ENCODE results near the gene ACADM. TPM values are rescaled to one million over a fixed set of nuclear protein-coding genes. Genes with fewer than 3 reads are reported as not detected.
"Not testable (repeated sequence)": the region's sequence is repeated elsewhere in the genome, so short reads cannot be mapped to it uniquely, and the experiment has no call there.

ACADM gene
- total RNA-seq, 3 donors from 2014 or later (not counting 1 experiment from before 2014, with no cell fraction given): 15.2 to 20.9 (median 17.7) TPM

- Mint-ChIP-seq H3K4me1 (peaks cover 18 to 20% of the 10 kb centered on the region in 2 donors), H3K27ac (no peak overlapping the region), H3K4me3 (no peak overlapping the region), H3K9me3 (no peaks in the 10 kb centered on the region), H3K36me3 (no peaks in the 10 kb centered on the region), H3K27me3 (ENCODE audit: low read depth in 2 of 2) (peaks cover 17 to 22% of the 10 kb centered on the region in 2 donors)
- 96% methylated on average over 4 of the region's 4 CpGs for WGBS (ENCODE audit: insufficient coverage)
- Histone ChIP-seq H3K4me1 (ENCODE audit: control insufficient read depth, insufficient read depth, low read length) (peaks cover 3% of the 10 kb centered on the region), H3K27ac (ENCODE audit: low read length) (no peak overlapping the region), H3K9me3 (ENCODE audit: control insufficient read depth, insufficient read depth, low read length) (no peaks in the 10 kb centered on the region), H3K4me3 (ENCODE audit: low read length) (no peak overlapping the region), H3K36me3 (ENCODE audit: control insufficient read depth, insufficient read depth, low read length) (no peaks in the 10 kb centered on the region), H3K27me3 (ENCODE audit: control insufficient read depth, insufficient read depth, low read length) (no peaks in the 10 kb centered on the region)
- ATAC-seq (no peak), DNase-seq (no peak)
- no peak for TF ChIP-seq CTCF (IDR thresholded peaks at IDR 0.05)
- intact Hi-C loops (cut with micrococcal nuclease): no loop called here
These were observed 4.2 kb upstream of the ACADM start for GRCh38 chr1:75720325-75720724.

GRCh38 chr1:75720820-75721219 is 3.7 kb upstream of the ACADM start:
- ATAC-seq: no peak
- H3K36me3 Mint-ChIP-seq: no peaks in the 10 kb centered on the region
- Histone ChIP-seq H3K9me3 (ENCODE audit: control insufficient read depth, insufficient read depth, low read length) (no peaks in the 10 kb centered on the region), H3K27me3 (ENCODE audit: control insufficient read depth, insufficient read depth, low read length) (no peaks in the 10 kb centered on the region), H3K4me1 (ENCODE audit: control insufficient read depth, insufficient read depth, low read length) (peaks cover 3% of the 10 kb centered on the region), H3K36me3 (ENCODE audit: control insufficient read depth, insufficient read depth, low read length) (no peaks in the 10 kb centered on the region), H3K27ac (ENCODE audit: low read length) (no peak overlapping the region), H3K4me3 (ENCODE audit: low read length) (no peak overlapping the region)
- H3K27me3 Mint-ChIP-seq (ENCODE audit: low read depth in 2 of 2): peaks cover 14 to 19% of the 10 kb centered on the region in 2 donors
- intact Hi-C loops (cut with micrococcal nuclease): no loop called here
- H3K4me3 Mint-ChIP-seq: no peak overlapping the region
- peak in 1 of 2 donors; percentile 8 for DNase-seq
- TF ChIP-seq CTCF (IDR thresholded peaks at IDR 0.05): no peak
- no peak overlapping the region for H3K27ac Mint-ChIP-seq
- H3K4me1 Mint-ChIP-seq: peaks cover 23 to 25% of the 10 kb centered on the region in 2 donors
- H3K9me3 Mint-ChIP-seq: no peaks in the 10 kb centered on the region
- WGBS (ENCODE audit: insufficient coverage): 75% methylated on average over 1 of the region's 1 CpG

GRCh38 chr1:75722246-75722645 is 2.3 kb upstream of the ACADM start:
- H3K27ac Mint-ChIP-seq; H3K36me3 ChIP-seq (ENCODE audit: control insufficient read depth, insufficient read depth, low read length); ATAC-seq; H3K4me3 ChIP-seq (ENCODE audit: low read length); H3K9me3 ChIP-seq (ENCODE audit: control insufficient read depth, insufficient read depth, low read length); intact Hi-C loops (cut with micrococcal nuclease); H3K27ac ChIP-seq (ENCODE audit: low read length); H3K27me3 Mint-ChIP-seq (ENCODE audit: low read depth in 2 of 2); H3K4me1 ChIP-seq (ENCODE audit: control insufficient read depth, insufficient read depth, low read length); DNase-seq; H3K27me3 ChIP-seq (ENCODE audit: control insufficient read depth, insufficient read depth, low read length); H3K36me3 Mint-ChIP-seq; H3K9me3 Mint-ChIP-seq; H3K4me3 Mint-ChIP-seq: not testable (repeated sequence)
- 96% methylated on average over 8 of the region's 8 CpGs for WGBS (ENCODE audit: insufficient coverage)
- peaks cover 23 to 29% of the 10 kb centered on the region in 2 donors for H3K4me1 Mint-ChIP-seq

GRCh38 chr1:75722966-75723365 is 1.5 kb upstream of the ACADM start:
- Mint-ChIP-seq H3K27ac (peak overlapping the region; percentile 83 to 99), H3K9me3 (no peaks in the 10 kb centered on the region), H3K36me3 (no peaks in the 10 kb centered on the region), H3K27me3 (ENCODE audit: low read depth in 2 of 2) (peaks cover 2 to 3% of the 10 kb centered on the region in 2 donors), H3K4me1 (peaks cover 30 to 36% of the 10 kb centered on the region in 2 donors), H3K4me3 (peak overlapping the region; percentile 97)
- no peak for TF ChIP-seq CTCF (IDR thresholded peaks at IDR 0.05)
- no peak overlapping the region for H3K4me3 ChIP-seq (ENCODE audit: low read length)
- peaks cover 7% of the 10 kb centered on the region for H3K4me1 ChIP-seq (ENCODE audit: control insufficient read depth, insufficient read depth, low read length)
- H3K27me3 ChIP-seq (ENCODE audit: control insufficient read depth, insufficient read depth, low read length): no peaks in the 10 kb centered on the region
- no peak overlapping the region for H3K27ac ChIP-seq (ENCODE audit: low read length)
- no peaks in the 10 kb centered on the region for H3K36me3 ChIP-seq (ENCODE audit: control insufficient read depth, insufficient read depth, low read length)
- 98% methylated on average over 9 of the region's 9 CpGs for WGBS (ENCODE audit: insufficient coverage)
- DNase-seq (peak in 1 of 2 donors; percentile 2), ATAC-seq (no peak)
- no peaks in the 10 kb centered on the region for H3K9me3 ChIP-seq (ENCODE audit: control insufficient read depth, insufficient read depth, low read length)
- intact Hi-C loops (cut with micrococcal nuclease): no loop called here
